ENCODE results near the gene PRG3.

DNA sequence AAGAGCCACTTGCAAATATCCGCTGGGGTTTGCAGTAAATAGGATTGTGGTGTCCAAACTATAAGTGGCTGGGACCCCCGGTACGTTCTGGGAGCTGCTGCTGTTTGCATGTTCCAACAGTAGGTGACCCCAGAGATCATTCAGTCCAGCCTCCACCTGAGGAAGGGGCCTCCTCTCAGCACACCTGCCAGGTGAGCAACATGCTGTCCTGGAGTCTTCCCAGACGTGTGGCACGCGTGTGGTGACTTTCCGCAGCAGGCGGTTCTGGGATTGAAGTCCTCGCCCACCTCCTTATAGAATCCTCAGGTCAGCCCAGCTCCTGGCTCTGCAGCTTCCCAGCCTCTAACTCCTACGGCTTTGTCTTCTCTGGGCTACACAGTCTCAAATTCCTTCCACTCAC is 36.1 kb downstream of the PRG3 start:
- TF ChIP-seq CTCF (IDR thresholded peaks at IDR 0.05; ENCODE audit: insufficient read depth, low read length, poor library complexity, severe bottlenecking) (no peak), EZH2phosphoT487 (conservative IDR thresholded peaks at IDR 0.05; ENCODE audit: low read length) (no peak)
